MCF 10A (cell line): ENCODE results near the gene BIRC2. TPM values are rescaled to one million over a fixed set of nuclear protein-coding genes. Genes with fewer than 3 reads are reported as not detected.

Experiments used
- BruUV-seq: library from RNA; stranded (reverse); fragments of 400-500 nt; replicated peaks from 2 replicates; lab custom pipeline; 2021; lab: Mats Ljungman, UMichigan
- CTCF ChIA-PET: fragments of 300-600 bp; sonication (Branson Sonifier 250); formaldehyde crosslinking; extraction: SDS; loops from one replicate; lab custom pipeline; 2021; ENCODE audit warnings: antibody characterized with exemption, inconsistent platforms; lab: Yijun Ruan, JAX
- POLR2A ChIA-PET: fragments of 300-600, 350-650 bp; sonication (Branson Sonifier 250); formaldehyde crosslinking; extraction: SDS; loops from one replicate; lab custom pipeline; 2020; ENCODE audit warnings: antibody characterized with exemption, inconsistent platforms; lab: Yijun Ruan, JAX
- DNase-seq: peaks from one replicate; pipeline ENCODE4 v3.0.0-alpha.2; 2018; ENCODE audit not compliant: unreplicated experiment
- H3K27ac Mint-ChIP-seq: one replicate; pipeline ENCODE4 v1.8.0; 2022; ENCODE audit warnings: mild to moderate bottlenecking, low read depth, mixed read lengths; ENCODE audit not compliant: unreplicated experiment
- H3K27me3 Mint-ChIP-seq: one replicate; pipeline ENCODE4 v1.8.0; 2022; ENCODE audit warnings: mixed read lengths; ENCODE audit not compliant: insufficient read depth, unreplicated experiment
- H3K36me3 Mint-ChIP-seq: one replicate; pipeline ENCODE4 v1.8.0; 2022; ENCODE audit warnings: mild to moderate bottlenecking, moderate library complexity, mixed read lengths; ENCODE audit not compliant: insufficient read depth, unreplicated experiment
- H3K4me1 Mint-ChIP-seq: one replicate; pipeline ENCODE4 v1.8.0; 2022; ENCODE audit warnings: mixed read lengths; ENCODE audit not compliant: insufficient read depth, unreplicated experiment
- H3K4me3 Mint-ChIP-seq: one replicate; pipeline ENCODE4 v1.8.0; 2022; ENCODE audit warnings: mild to moderate bottlenecking, moderate library complexity, mixed read lengths; ENCODE audit not compliant: unreplicated experiment
- H3K9me3 Mint-ChIP-seq: one replicate; pipeline ENCODE4 v1.8.0; 2022; ENCODE audit warnings: mixed read lengths; ENCODE audit not compliant: unreplicated experiment
- CTCF ChIP-seq: fragments of 200-600 bp; IDR thresholded peaks from one replicate; pipeline ENCODE4 v1.8.0; 2022; ENCODE audit warnings: antibody characterized with exemption, mild to moderate bottlenecking; ENCODE audit not compliant: unreplicated experiment
- intact Hi-C: fragments of 100-400 bp; cut with micrococcal nuclease; formaldehyde crosslinking; loops from 2 replicates; pipeline ENCODE4 v1.14.1; 2022
- total RNA-seq: library from RNA; stranded (reverse); gene quantifications from 2 replicates; pipeline ENCODE4 v1.2.3, GENCODE V29; 2022

The BIRC2 gene
- total RNA-seq, 1 experiment from 2014 or later = 50.0 TPM

DNA sequence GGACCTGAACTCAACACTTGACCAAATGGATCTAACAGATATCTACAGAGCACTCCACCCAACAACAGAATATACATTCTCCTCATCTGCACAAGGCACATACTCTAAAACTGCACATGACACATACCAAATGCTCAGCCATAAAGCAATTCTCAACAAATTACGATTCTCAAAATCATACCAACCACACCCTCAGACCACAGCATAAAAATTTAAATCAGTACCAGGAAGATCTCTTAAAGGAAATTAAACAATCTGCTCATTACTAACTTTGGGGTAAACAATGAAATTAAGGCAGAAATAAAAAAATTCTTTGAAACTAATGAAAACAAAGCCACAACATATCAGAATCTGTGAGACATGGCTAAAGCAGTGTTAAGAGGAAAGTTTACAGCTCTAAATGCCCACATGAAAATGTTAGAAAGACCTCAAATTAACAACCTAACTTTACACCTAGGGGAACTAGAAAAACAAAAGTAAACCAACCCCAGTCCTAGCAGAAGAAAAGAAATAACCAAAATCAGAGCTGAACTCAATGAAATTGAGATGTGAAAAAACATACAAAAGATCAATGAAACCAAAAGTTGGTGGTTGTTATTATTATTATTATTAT, 68.4 kb downstream of the BIRC2 start:
- CTCF ChIA-PET = interaction anchor here (0.8 to 2.0 kb wide), 3 partner anchors 9 to 176 kb away, joined by 3 to 10 read pairs (median 4); no protein-coding TSS in a partner anchor
- no peak overlapping the region for H3K4me3 Mint-ChIP-seq
- no TSS peak for BruUV-seq
- intact Hi-C loops = no loop called here
- no peak for DNase-seq
- no peak overlapping the region for H3K27ac Mint-ChIP-seq
- POLR2A ChIA-PET = no interaction called here
- H3K9me3 Mint-ChIP-seq = peaks cover 7% of the 10 kb centered on the region
- H3K4me1 Mint-ChIP-seq = peaks cover 33% of the 10 kb centered on the region
- TF ChIP-seq CTCF = no peak
- peaks cover 14% of the 10 kb centered on the region for H3K36me3 Mint-ChIP-seq
- H3K27me3 Mint-ChIP-seq = no peaks in the 10 kb centered on the region

DNA sequence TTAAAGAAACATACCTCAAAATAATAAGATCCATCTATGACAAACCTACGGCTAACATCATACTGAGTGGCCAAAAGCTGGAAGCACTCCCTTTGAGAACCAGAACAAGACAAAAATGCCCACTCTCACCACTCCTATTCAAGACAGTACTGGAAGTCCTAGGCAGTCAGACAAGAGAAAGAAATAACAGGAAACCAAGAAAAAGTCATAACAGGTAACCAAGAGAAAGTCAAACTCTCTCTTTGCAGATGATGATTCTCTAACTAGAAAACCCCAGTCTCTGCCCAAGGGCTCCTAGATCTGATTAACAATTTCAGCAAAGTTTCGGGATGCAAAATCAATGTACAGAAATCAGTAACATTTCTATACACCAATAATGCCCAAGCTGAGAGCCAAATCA, 70.0 kb downstream of the BIRC2 start:
- peaks cover 14% of the 10 kb centered on the region for H3K36me3 Mint-ChIP-seq
- H3K9me3 Mint-ChIP-seq = peaks cover 7% of the 10 kb centered on the region
- ChIA-PET POLR2A (interaction anchor here (0.8 to 1.4 kb wide), 2 partner anchors 10 to 79 kb away, joined by 3 read pairs; no protein-coding TSS in a partner anchor), CTCF (interaction anchor here (0.7 to 2.0 kb wide), 2 partner anchors 25 to 26 kb away, joined by 3 to 10 read pairs; no protein-coding TSS in a partner anchor)
- H3K27me3 Mint-ChIP-seq = no peaks in the 10 kb centered on the region
- TF ChIP-seq CTCF = no peak
- no peak overlapping the region for H3K4me3 Mint-ChIP-seq
- intact Hi-C loops = no loop called here
- H3K4me1 Mint-ChIP-seq = peaks cover 30% of the 10 kb centered on the region
- no peak overlapping the region for H3K27ac Mint-ChIP-seq
- no peak for DNase-seq
- no TSS peak for BruUV-seq

GRCh38 chr11:102419181-102419580, 72.2 kb downstream of the BIRC2 start:
- no peak for DNase-seq
- peaks cover 9% of the 10 kb centered on the region for H3K36me3 Mint-ChIP-seq
- no peak overlapping the region for H3K27ac Mint-ChIP-seq
- peaks cover 24% of the 10 kb centered on the region for H3K4me1 Mint-ChIP-seq
- H3K4me3 Mint-ChIP-seq = no peak overlapping the region
- BruUV-seq = no TSS peak
- POLR2A ChIA-PET = interaction anchor here (0.8 to 1.4 kb wide), 8 partner anchors 9 to 39 kb away, joined by 3 to 8 read pairs (median 4); no protein-coding TSS in a partner anchor
- H3K27me3 Mint-ChIP-seq = no peaks in the 10 kb centered on the region
- CTCF ChIA-PET = interaction anchor here (0.7 to 3.0 kb wide), 6 partner anchors 11 to 194 kb away, joined by 3 to 12 read pairs (median 4); no protein-coding TSS in a partner anchor
- TF ChIP-seq CTCF = no peak
- H3K9me3 Mint-ChIP-seq = peaks cover 1% of the 10 kb centered on the region
- intact Hi-C loops = no loop called here

- ChIA-PET CTCF (interaction anchor here (0.7 to 3.0 kb wide), 6 partner anchors 30 to 780 kb away, joined by 3 to 12 read pairs (median 4); no protein-coding TSS in a partner anchor), POLR2A (interaction anchor here (1.1 to 1.7 kb wide), 3 partner anchors 15 to 31 kb away, joined by 3 to 4 read pairs (median 4); no protein-coding TSS in a partner anchor)
- Mint-ChIP-seq H3K36me3 (peaks cover under 1% of the 10 kb centered on the region), H3K4me3 (no peak overlapping the region), H3K4me1 (peaks cover 15% of the 10 kb centered on the region), H3K27me3 (no peaks in the 10 kb centered on the region), H3K27ac (no peak overlapping the region), H3K9me3 (no peaks in the 10 kb centered on the region)
- no TSS peak for BruUV-seq
- TF ChIP-seq CTCF = no peak
- no peak for DNase-seq
- intact Hi-C loops = no loop called here
Measured at GRCh38 chr11:102420547-102420946, 73.5 kb downstream of the BIRC2 start.
